PFSK-1 (cell line): ENCODE results near the gene RPS6KA2.

Source experiments
- FOXP2 ChIP-seq: optimal IDR thresholded peaks from 2 replicates; pipeline ENCODE3; 2011; ENCODE audit warnings: borderline replicate concordance, control low read depth, inconsistent platforms; ENCODE audit not compliant: insufficient read depth; ENCODE audit errors: extremely low read length, extremely low read depth
- POLR2AphosphoS5 ChIP-seq: IDR thresholded peaks from 2 replicates; pipeline ENCODE4 v1.6.1; 2012; ENCODE audit warnings: low read depth, mild to moderate bottlenecking, control low read depth, low read length, moderate library complexity
- SIN3A ChIP-seq: IDR thresholded peaks from 2 replicates; pipeline ENCODE4 v1.6.1; 2012; ENCODE audit warnings: mild to moderate bottlenecking, low read length, moderate library complexity, borderline replicate concordance; ENCODE audit not compliant: insufficient read depth
- TAF1 ChIP-seq: IDR thresholded peaks from 2 replicates; pipeline ENCODE4 v1.6.1; 2012; ENCODE audit warnings: low read length, control low read depth, borderline replicate concordance; ENCODE audit not compliant: insufficient read depth
- TF ChIP-seq, protein P1 (sequence below), 2 experiments: IDR thresholded peaks; 2 replicates each; pipeline versions ENCODE4 v1.6.1 to v1.8.0; 2011 to 2012; ENCODE audit warnings: low read depth in 2 of 2, low read length in 2 of 2, control low read depth in 1 of 2, inconsistent platforms in 1 of 2, mild to moderate bottlenecking in 1 of 2, moderate library complexity in 1 of 2; ENCODE audit not compliant: insufficient read depth in 1 of 2

RPS6KA2 gene

DNA sequence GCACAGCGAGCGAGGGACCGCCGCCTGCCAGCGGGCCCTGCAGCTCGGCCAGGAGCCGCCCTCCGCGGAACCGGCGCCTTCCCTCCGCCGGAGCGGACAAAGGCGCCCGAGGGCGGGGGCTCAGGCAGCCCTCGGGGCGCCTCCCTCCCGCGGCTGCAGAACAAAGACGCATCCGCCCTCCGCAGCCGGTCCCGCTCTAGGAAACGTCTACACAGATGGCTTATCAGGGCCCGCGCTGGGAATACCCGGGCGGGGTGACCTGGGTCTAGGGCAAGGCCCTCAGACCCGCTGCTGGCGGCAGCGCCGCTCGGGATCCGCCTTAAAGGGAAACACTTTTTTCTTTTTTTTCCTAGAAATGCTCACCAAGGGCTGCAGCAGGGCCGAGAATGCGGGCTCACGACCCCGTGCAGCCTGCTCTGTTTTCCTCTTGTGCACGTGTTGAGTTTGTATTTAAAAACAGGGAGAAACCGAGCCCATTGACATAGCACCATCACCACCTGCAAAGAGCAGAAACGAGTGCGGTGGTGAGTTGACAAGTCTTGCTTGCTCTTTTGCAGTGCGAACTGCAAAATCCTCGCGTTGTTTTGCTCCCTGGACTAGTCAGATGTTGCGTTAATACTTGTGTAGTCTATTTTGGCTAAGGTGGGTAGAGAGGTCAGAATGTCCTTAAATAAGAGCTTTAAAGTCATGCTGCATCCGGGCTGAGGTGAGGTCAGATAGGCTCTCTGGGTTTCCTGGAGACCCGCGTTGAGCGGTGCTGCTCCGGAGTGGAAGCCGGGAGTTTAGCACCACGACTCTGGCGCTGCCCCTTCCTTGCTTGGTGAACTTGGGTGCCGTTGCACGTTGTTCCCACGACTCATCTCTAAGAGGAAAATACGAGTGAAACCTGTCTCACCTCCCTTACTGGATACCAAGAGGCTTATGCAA lies 1.1 kb upstream of the RPS6KA2 start:
- TF ChIP-seq TAF1, result no peak
- peak; percentile 59; the same call in 1 of the 2 replicates for TF ChIP-seq SIN3A

DNA sequence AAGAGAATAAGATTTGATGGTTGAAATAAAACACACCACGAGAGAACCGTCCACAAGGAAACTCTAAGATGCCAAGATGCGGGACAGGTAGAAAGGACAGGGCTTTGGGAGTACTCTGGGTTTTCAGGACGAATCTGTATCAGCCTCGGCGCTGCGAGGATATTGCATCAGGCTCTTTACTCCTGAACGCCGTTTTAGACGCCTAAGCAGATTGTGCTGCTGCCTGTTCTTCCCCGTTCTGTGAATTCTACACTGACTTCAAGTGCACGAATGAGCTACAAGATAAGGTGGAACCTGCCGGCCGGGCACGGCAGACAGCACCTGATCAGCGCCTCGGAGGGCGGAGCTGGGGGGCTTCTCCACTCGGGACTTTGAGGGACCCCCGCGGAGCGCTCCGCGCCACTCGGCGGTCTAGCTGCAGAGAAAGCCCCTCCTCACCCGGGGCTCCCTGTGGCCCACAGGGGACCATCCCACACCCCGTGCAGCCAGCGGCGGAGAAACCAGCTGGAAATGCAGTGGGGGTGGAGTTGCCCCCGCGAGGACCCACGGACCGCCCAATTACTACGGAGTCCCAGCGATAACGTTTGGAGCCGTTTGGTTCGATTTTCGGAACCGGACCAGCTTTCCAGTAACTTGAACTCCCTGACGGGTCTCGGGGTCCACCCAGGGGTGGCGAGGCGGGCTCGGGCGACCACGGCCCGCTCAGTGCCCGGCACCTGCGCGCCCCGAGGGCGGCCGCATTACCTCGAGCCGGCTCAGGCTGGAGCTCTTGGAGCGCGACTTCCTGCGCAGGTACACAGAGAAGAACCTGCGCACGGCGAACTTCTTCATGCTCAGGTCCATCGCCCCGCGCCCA lies 646 bp downstream of the RPS6KA2 start:
- TF ChIP-seq TAF1 (0 out of 2 replicates have a peak, but pooled peaks have one; percentile 32), POLR2AphosphoS5 (no peak)

DNA sequence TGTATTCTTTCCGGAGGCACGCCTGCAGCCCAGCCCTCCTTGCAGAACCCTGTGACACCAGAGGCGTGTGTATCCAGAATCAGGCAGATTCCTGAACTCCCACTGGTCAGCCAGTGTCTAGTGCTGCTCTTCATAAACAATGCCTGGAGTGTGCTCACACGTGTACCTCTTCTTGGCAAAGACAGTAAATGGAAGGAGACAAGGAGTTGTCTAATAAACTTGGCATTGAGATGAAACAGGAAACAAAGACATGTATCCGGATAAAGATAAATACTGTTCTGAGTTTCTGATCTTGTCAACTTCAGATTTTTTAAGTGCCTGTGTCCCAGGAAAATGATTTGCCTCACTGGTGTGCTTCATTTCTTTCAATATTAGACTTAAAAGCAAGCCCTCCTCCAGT lies 1.7 kb downstream of the RPS6KA2 start:
- TF ChIP-seq FOXP2 (no peak), TAF1 (no peak), POLR2AphosphoS5 (peak; percentile 31; the same call in 1 of the 2 replicates), SIN3A (peak; percentile 96; the same call in 1 of the 2 replicates)
- TF ChIP-seq, protein P1, sequence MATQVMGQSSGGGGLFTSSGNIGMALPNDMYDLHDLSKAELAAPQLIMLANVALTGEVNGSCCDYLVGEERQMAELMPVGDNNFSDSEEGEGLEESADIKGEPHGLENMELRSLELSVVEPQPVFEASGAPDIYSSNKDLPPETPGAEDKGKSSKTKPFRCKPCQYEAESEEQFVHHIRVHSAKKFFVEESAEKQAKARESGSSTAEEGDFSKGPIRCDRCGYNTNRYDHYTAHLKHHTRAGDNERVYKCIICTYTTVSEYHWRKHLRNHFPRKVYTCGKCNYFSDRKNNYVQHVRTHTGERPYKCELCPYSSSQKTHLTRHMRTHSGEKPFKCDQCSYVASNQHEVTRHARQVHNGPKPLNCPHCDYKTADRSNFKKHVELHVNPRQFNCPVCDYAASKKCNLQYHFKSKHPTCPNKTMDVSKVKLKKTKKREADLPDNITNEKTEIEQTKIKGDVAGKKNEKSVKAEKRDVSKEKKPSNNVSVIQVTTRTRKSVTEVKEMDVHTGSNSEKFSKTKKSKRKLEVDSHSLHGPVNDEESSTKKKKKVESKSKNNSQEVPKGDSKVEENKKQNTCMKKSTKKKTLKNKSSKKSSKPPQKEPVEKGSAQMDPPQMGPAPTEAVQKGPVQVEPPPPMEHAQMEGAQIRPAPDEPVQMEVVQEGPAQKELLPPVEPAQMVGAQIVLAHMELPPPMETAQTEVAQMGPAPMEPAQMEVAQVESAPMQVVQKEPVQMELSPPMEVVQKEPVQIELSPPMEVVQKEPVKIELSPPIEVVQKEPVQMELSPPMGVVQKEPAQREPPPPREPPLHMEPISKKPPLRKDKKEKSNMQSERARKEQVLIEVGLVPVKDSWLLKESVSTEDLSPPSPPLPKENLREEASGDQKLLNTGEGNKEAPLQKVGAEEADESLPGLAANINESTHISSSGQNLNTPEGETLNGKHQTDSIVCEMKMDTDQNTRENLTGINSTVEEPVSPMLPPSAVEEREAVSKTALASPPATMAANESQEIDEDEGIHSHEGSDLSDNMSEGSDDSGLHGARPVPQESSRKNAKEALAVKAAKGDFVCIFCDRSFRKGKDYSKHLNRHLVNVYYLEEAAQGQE (IDR thresholded peaks at IDR 0.05; ENCODE audit: insufficient read depth in 1 of 2, low read depth in 2 of 2, low read length in 2 of 2), result no peak

DNA sequence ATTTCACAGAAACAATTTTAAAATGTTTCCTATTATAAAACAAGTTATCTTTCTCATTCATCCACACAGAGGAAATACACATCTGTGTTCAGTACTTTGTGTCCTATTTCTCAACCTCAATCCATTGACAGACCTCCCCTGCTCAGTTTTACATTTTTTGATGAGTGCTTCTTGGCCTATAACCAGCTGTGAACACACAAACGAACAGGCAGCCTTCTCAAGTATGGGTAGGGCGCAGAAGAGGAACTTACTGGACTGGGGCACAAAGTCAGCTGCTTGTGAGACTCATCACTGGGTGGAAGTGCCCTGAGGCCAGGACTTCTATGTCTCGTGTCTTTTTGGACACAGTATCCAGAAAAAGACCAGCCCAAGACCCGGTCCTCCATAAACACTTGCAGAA lies 2.8 kb downstream of the RPS6KA2 start:
- TF ChIP-seq FOXP2 (no peak), TAF1 (no peak), POLR2AphosphoS5 (no peak), SIN3A (no peak)
- TF ChIP-seq, protein P1 (IDR thresholded peaks at IDR 0.05; ENCODE audit: insufficient read depth in 1 of 2, low read depth in 2 of 2, low read length in 2 of 2), result no peak

DNA sequence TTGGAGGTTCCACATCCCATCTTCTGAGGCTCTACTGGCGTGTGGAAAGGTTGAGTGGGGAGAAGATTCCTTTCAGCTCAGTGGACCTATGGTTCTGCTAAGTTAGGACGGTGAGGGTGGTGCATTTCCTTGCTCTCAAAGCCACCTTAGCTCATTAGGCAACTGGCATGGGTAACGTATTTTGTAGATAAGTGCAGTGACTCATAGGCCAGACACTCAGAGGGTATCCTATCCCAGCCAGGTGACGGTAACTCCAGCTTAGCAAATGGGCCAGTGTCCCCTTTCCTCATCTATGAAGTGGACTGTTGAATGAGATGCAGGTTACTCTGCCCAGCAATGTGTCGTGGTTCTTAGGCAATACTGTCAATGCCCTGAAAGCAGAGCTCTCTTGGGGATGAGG lies 3.7 kb downstream of the RPS6KA2 start:
- TF ChIP-seq TAF1, result no peak
- TF ChIP-seq SIN3A, result no peak
- TF ChIP-seq POLR2AphosphoS5, result no peak
- TF ChIP-seq, protein P1 (IDR thresholded peaks at IDR 0.05; ENCODE audit: insufficient read depth in 1 of 2, low read depth in 2 of 2, low read length in 2 of 2), result no peak

DNA sequence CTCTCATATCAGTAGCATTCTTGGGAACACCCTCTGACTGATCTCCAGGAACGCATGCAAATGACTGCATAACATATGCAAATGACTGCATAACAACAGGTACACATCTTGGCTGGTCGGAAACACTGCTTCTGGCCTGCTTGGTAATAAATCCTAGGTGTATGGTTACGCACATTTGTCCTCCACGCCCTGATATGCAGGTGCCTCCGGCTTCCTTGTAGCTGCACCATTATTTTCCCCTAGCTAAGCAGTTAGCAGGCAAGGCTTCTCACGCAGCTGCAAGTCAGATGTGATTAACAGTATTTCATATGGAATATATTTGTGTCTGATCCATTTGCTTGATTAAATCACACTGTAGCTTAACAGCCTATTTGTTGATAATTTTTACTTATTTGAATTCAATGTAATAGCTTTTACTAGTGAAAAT lies 5.9 kb downstream of the RPS6KA2 start:
- TF ChIP-seq POLR2AphosphoS5, result no peak
- no peak for TF ChIP-seq FOXP2
- TF ChIP-seq TAF1, result no peak
- no peak for TF ChIP-seq SIN3A
- TF ChIP-seq, protein P1 (IDR thresholded peaks at IDR 0.05; ENCODE audit: insufficient read depth in 1 of 2, low read depth in 2 of 2, low read length in 2 of 2), result no peak
